Stimulated activated CD8-positive, alpha-beta memory T cell treated with anti-CD3 and anti-CD28 coated beads, Interleukin-2, amount 100 ng/mL, for 48 hours (primary cell): ENCODE results near the gene IL6R.
"Not testable (repeated sequence)": the region's sequence is repeated elsewhere in the genome, so short reads cannot be mapped to it uniquely, and the experiment has no call there.

ENCODE experiments used
- DNase-seq, 2 donors: peaks; one replicate each; pipeline ENCODE4 v3.0.0-alpha.2; 2020; ENCODE audit warnings: low read depth in 2 of 2

The IL6R gene

DNA sequence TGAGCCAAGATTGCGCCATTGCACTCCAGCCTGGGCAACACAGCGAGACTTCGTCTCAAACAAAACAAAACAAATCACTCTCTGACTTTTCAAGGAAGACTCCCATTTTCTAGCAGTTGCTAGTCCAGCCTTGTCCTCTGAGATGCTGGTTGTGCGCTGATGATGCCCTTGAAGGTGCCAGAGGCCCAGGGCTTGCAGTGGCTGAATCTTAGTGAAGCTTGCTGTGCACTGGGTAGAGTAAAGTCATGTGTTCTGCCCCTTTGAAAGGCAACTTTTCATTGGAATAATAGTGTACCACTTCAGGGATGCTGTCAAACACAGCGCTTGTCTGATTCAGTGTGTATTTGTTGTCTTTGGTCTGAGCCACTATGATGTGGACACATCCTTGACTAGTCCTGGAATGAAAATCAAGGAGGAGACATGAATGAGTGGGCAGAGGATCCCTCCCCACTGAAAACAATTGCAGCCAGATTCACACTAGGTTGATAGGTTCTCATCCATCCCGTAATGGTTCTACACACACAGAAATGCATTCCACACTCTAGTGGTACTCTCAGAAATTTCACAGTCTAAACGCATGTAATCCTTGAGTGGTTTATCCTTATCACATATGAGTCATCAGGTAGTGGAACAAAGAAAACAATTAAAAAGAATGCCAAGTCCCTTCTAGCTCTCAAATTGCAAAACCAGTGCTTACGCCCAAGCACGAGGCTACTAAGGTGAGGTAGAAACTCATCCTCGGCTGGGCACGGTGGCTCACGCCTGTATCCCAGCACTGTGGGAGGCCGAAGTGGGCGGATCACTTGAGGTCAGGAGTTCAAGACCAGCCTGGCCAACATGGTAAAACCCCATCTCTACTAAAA, 79.0 kb downstream of the IL6R start:
- DNase-seq, result no peak

DNA sequence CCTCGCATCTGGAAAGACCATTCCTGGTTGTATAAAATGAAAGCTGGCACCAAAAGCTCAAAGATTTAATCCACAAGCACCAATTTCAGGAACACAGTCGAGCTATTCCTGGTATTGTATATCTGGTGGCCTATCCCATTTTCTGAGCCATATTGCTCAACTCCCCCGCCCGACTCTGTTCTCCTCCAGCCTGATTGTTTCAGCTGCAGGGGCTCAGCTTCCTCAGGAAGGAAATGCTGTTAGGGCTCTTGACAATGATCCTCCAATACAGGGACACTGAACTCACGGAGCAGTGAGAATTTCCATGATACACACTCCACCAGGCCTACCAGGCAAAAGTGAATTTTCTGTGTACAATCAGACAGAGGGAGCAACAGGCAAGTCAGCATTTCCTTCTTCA, 80.0 kb downstream of the IL6R start:
- DNase-seq, result no peak

DNA sequence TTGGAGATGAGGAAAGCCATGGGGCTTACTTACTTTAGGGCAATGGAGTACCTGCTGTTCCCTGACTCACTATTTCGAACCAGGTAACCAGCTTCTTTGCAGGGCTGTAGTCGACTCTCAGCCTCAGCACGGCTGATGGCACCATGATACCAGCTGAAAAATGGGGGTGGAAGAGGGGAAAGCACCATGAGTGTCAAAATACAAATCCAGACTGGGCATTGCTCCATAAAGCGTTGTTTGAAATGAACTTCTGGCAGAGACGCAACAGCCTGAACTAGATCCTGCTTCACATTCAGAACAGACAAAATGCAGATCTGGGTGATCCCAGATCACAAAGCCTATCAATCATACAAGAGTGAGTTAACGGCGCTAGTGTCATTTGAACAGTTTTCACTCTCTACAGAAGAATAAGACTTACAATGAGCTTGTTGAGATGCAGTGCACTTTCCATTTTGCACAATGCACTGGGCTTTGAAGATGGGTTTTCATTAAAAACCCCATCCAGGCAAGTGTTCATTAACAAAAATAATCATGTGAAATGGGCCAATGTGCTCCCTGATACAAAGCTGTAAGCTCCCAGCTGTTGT, 80.9 kb downstream of the IL6R start:
- DNase-seq, result no peak

DNA sequence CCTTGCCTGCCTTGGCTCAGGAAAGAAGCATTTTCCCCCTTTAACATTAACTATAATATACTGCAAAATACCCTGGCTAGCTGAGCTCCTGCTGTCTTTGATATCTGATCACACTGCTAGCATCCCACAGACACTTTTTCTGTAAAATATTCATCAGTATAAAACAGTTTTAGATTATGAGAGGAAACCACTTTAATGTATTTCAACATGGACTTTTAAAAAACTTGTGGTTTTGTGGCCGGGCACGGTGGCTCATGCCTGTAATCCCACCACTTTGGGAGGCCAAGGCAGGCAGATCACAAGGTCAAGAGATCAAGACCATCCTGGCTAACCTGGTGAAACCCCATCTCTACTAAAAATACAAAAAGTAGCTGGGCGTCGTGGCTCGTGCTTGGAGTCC, 81.6 kb downstream of the IL6R start:
- not testable (repeated sequence) for DNase-seq

DNA sequence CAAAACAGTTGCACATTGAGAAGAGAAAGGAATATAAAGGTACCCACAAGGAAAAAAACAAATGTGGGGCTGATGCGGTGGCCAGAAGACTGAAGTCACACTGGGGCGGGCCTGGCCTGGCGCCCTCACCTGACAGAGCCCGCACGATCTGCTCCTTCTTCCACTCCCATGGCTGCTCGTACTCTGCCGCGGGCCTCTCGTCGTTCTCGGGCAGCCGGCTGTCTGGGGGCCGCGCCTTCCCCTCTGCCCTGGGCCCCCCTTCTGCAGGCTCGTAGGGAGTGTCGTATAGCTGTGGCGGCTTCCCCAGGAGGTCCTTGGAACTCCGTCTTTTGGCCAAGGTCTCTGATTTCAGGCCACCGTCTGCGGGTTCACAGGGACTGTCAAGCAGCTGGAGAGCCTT, 83.8 kb downstream of the IL6R start:
- no peak for DNase-seq

DNA sequence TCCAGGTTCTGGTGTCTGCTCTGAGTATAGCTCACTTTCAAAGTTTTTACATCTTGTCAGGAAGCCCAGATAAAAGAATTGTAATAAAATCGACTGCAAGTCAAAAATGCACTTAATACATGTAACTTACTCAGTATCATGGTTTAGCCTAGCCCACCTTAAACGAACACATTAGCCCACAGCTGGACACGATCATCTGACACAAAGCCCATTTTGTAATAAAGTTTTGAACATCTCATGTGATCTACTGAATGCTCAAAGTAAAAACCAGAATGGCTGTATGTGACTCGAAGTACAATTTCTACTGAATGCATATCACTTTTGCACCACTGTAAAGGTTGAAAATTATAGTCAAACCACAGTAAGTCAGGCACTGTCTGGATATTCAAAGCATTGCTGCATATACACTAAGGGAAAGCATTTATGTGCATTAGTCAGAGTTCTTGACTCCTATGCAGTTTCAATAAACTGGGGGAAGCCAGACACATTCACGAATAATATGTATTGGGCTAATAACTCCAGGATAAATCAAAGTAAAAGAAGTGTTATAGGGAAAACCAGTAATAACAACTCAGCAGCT, 84.6 kb downstream of the IL6R start:
- no peak for DNase-seq

DNA sequence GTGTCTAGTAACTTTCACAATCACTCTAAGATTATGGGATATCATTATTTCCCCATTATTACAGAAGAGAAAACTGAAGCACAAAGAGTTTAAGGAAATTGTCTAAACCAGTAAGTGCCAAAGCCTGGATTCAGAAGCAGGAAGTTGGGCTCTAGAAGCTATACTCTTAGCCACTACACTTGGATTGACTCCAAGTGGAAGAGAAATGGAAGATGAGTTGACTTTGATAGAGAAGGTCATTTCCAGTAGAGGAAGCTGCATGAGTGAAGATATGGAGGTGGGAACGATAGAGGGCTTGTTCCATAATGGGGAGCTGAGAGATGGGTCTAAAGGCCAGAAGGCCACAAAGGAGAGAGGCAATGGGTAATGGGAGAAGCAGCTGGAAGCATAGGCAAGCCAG, 85.2 kb downstream of the IL6R start:
- DNase-seq, result no peak

DNA sequence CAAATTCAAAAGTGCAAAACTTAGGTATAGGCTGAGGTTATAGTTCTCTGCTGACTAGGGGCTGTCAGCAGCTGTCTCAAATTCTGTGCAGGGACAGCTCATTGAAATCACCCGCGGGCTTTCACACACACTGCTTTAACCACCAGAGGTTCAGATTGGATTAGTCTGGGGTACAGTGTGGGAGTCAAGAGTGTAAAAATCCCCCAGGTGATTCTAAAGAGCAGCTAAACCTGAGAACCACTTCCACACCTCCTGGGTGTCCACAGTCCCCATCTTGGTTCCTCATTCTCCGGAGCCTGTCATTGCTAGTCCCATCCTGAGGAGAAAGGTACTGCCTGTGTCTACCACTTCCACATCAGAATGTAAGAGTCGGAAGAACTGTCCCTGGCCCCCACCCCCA, 87.0 kb downstream of the IL6R start:
- no peak for DNase-seq

DNA sequence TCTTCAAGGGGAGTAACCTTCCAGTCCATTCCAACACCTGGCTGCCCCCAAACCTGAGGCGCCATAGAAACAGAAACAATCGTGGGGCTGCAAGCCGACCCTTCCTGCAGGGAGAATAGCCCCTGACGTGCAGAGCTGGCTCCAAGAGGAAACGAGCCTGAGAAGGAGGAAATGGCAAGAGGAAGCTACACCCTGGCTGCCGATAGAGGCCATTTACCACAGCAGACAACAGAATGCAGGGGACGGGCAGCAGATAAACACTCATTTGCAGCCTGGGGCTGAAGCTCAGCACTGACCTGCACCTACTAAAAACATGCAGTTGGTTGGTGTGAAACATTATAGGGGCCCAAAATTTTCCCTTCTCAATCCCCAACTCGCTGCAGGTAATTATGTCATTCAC, 88.1 kb downstream of the IL6R start:
- no peak for DNase-seq

DNA sequence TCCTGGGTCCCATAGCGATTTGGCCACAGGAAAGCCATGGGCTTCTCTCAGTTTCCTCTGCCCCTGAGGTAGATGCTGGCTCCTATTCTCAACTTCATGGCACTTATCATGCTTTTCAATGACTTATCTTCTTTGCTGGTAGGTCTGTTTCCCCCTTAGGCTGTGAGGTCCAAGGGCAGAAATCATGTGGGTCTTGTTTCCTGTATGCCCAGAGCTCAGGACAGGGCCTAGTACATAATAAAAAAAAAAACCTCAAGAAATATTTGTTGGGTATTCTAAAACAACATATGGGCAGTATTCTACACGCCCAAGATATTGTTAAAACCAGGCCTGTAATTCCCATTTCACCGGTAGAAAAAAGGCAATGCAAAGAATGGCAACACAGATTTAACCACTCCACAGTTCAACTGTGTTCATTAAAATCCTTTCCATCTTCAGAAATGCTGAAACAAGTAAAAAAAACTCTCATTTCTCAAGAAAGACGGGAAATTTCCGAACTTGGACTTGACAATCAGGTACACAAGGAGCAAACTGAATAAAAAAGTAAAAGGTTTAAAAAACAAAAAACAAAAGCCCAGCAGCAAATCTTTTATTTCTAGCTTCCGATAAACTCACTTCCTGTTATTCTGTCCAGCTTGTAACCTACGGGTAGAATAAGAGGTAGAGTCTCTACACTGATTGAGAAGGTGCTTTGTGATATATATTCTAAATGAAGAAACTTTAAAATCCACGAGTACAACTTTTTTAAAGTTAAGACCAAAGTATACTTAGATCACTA, 90.5 kb downstream of the IL6R start:
- no peak for DNase-seq

DNA sequence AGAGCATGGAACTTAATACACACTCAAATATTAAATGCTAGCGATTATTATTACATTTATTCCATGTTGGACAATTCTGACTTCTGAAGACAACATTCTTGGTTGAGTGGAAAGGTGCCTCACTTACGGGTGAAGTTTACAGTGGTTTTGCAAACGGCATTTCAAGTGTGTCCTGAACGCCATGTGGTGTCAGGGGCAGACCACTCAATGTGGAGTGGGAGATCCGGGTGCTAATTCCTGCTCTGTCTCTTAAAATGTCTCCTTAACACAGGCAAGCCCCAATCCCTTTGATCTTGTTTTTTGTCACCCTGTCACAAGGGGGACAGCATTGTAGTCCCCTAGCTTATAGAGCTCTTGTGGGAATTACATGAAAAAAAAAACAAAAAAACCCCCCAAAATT, 91.2 kb downstream of the IL6R start:
- DNase-seq, result no peak

DNA sequence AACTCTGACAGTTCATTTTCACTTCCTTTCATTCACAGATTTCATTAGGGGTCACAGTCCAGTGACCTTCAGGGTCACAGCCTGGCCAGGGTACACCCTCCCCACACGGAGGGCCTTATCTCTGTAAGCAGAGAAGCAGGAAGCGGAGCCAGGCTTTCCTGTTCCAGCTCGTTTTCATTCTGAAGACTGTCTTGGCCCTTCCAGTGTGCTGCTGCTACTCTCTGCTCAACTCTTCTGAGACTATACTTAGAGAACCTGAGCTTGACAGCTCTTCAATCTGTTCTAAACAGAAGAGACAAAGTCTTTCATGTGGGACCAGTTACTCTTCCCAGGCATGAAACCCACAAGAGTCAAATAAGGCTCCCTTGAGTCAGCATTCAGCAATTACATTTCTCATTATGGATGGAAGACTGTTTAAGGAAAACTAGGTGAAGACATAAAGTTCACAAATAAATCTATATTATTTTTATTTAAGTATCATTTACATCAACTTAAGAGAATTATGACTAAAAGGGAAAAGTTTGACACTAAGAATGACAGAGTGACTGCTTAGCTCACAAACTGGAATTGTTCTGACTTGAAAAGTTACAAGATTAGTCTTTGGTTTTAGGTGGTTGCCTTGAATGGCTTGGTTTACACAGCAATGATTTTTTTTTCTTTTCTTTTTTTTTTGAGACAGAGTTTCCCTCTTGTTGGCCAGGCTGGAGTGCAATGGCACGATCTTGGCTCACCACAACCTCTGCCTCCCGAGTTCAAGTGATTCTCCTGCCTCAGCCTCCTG, 92.1 kb downstream of the IL6R start:
- DNase-seq, result no peak

DNA sequence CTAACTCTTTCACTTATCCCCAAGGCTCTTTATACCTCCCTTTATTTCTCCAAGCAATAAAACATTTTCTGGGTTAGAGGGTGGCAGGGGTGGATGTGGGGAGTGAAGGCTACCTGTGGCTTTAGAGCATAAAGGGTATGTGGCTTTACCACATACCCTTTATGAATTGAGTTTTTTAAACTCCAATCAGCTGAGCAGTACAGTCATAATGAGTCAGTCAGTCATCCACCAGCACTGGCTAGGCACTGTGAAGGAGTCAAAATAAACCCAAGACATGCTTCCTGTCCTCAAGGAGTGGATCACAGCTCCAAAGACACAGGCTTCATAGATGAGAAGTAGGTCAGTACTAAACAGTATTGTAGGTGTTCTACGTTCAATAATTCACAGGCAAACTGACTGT, 94.3 kb downstream of the IL6R start:
- no peak for DNase-seq

DNA sequence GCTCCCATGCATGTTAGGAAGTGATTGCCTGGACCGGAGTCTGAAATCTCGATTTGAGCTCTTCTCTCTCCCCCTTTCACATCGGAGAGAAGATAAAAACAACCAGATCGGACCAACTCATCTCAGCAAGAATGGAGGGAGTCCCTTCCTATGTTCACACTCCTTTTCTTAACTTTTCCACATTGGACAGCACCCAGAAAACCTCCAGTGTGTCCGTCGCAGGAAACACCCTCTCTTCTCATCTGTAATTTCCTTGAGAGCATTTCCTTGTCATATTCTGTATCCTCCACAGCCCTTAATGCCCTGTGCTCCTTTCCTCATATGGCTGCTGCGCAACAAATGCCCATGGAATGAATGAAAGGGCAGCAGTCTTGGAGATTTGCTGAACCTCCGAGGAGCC, 95.4 kb downstream of the IL6R start:
- no peak for DNase-seq

DNA sequence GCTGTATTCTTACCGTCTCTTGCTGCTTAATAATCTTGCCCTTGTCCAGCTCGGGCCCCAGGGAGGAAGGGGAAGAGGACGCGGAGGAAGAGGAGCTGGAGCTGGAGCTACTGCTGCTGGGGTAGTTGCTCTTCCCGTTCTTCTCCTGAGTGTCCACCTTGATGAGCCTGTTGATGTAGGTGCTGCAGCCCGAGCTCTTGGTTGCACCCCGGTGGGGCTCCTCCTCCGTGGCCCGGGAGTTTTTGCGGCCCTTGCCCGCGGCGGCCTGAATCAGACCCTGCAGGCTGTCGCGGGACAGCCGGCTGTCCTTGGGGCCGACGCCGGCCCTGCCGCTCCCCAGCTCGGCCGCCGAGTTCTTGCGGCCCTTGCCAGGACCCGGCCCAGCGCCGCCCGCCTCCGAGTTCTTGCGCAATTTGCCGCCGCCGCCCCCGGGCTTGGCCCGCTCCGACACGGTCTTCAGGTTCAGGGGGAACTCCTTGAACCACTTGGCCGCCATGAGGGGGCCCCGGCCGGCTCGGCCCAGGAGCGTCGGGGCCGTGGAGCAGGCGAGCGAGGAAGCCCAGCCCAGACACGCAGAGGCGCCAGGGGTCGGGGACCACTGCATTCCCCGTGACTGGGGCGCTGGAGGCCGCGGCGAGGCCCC, 96.4 kb downstream of the IL6R start:
- no peak for DNase-seq

DNA sequence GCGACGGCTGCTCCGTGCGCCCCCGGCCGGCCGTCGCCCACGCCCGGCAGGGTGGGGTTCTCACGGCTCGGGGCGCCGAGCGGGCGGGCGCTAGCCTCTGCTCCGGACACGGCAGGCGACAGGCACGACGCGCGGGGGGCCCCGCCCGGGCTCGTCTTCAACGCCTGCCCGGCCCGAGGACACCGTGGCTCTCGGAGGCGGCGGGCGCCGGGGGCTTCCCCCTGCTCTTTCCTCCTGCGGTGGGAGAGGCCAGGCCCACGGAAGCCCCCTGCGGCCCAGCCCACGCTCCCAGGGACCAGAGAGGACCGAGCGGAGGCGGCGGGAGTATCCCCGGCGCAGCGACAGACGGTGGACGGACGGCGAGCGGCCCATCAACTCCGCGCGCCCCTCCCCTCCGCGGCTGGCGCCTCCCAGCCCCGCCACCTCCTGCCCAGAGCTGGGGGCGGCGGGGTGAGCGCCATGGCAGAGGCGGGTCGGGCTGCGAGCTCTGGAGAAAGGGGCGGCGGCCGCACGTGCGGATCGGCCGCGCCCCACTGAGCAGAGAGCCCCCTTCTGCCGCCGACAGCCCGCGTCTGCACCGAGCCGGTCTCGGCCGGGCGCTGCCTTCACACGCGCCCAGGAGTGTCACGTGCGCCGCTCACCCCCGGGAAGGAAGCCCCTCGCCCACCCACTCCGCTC, 97.1 kb downstream of the IL6R start, which contains the start of the genes SHE and TDRD10:
Gene SHE (minus strand): TSS at position 347 of the 678 bp plus-strand sequence. CDS start 386 bp downstream, outside the sequence.
Gene TDRD10 (plus strand): TSS at position 154 of the 678 bp plus-strand sequence. CDS start 4,685 bp downstream, outside the sequence.
- no peak for DNase-seq

DNA sequence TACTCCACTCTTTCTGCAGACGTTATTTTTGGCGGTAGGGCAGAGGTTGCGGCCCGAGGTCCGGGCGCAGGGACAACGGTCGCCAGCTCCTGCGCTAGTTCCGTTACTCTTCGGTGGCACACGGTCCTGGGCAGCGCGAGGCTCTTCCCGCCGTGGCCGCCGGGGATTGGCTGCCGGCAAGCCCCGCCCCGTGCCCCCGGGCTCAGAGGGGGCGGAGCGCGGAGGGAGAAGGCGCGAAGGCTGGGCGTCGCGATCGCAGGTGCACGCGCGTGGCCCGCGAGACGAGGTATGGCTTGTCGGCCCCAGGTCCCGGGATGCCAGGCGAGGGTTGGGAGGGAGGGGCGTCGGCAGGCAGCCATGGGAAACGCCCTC, 97.6 kb downstream of the IL6R start:
- DNase-seq, result no peak

DNA sequence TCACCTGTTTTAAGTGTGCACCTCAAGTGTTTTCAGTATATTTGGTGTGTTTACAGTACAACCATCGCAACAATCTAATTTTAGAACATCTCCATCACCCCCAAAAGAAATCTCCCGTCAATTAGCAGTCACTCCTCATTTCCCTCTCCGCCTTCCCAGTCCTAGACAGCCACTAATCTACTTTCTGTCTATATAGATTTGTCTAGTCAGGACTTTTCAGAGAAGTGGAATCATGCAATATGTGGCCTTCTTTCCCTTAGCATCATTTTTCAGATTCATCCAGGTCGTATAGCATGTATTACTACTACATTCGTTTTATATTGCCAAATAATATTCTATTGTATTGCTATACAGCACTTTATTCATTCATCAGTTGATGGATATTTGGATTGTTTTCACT, 98.8 kb downstream of the IL6R start:
- no peak for DNase-seq

DNA sequence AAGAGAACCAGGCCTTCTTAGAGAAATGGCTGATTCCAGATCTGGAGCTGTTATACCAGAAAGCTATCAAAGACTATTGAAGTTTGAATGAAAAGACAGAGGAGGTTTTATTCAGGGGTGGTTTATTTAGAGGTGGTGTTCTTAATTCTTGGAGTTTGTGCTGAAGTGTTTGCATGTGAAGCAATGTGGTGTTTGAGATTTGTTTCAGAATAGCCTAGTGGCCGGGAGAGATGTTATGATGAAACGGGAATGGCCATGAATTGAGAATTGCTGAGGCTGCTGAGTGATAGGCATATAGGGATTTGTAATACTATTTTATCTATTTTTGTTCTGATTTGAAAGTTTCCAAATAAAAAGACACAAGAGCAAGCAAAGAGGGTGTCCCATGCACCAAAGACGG, 107.6 kb downstream of the IL6R start:
- no peak for DNase-seq

DNA sequence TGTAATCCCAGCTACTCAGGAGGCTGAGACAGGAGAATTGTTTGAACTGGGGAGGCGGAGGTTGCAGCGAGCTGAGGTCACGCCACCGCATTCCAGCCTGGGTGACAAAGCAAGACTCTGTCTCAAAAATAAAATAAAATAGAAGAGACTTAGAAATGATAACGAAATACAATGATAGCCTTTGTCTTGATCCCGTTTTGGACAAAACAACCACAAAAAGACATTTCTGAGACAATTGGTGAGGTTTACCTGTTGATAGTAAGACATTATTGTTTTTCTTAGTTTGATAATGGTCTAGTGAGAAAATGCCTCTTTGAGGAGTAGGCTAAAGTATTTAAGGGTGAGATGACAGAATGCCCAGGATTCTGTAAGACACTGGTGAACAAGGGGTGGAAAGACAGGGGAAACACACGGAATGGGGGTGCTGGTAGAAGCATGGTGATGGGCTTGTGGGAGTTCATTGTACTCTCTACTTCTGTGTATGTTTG, 109.0 kb downstream of the IL6R start:
- no peak for DNase-seq
